Lower lobe of right lung (tissue), 2 donors: ENCODE results near the gene EDNRA. TPM values are rescaled to one million over a fixed set of nuclear protein-coding genes. Genes with fewer than 3 reads are reported as not detected.

ENCODE experiments used
- ATAC-seq, 2 donors: fragments of 200-7000 bp; cut with Tn5 transposase; one replicate each; pipeline ENCODE4 v1.9.1; 2020 to 2022; ENCODE audit warnings: mild to moderate bottlenecking in 2 of 2, moderate library complexity in 2 of 2
- DNase-seq: peaks from one replicate; pipeline ENCODE4 v3.0.0-alpha.2; 2020
- H3K27ac ChIP-seq: fragments of 200-600 bp; one replicate; pipeline ENCODE4 v1.8.0; 2022
- H3K27me3 ChIP-seq: fragments of 200-600 bp; one replicate; pipeline ENCODE4 v1.8.0; 2022; ENCODE audit warnings: low read depth
- H3K36me3 ChIP-seq: fragments of 200-600 bp; one replicate; pipeline ENCODE4 v1.8.0; 2022; ENCODE audit warnings: mild to moderate bottlenecking
- H3K4me1 ChIP-seq: fragments of 200-600 bp; one replicate; pipeline ENCODE4 v1.8.0; 2022
- H3K4me3 ChIP-seq: fragments of 200-600 bp; one replicate; pipeline ENCODE4 v1.8.0; 2022; ENCODE audit warnings: mild to moderate bottlenecking
- H3K9me3 ChIP-seq: fragments of 200-600 bp; one replicate; pipeline ENCODE4 v1.8.0; 2022
- CTCF ChIP-seq: fragments of 200-600 bp; IDR thresholded peaks from one replicate; pipeline ENCODE4 v1.8.0; 2022; ENCODE audit warnings: antibody characterized with exemption, mild to moderate bottlenecking
- intact Hi-C: fragments of 100-400 bp; cut with DNase I; formaldehyde crosslinking; loops from one replicate; pipeline ENCODE4 v1.11.0; 2022
- total RNA-seq: library from RNA; stranded (reverse); fragmentation: NEBNext Ultra II Directional; extraction: Animal tissue kit (Norgen Biotek cat#: 25700); gene quantifications from one replicate; pipeline ENCODE4 v1.2.1, GENCODE V29; 2021
- donor health status: DM: no; HTN: yes; CAD: no; lungs with severe emphysema.

EDNRA gene
- total RNA-seq, 1 donor from 2014 or later, result 25.7 TPM

- no peak for TF ChIP-seq CTCF
- intact Hi-C loops, result no loop called here
Observed at GRCh38 chr4:147539959-147540358, 59.1 kb downstream of the EDNRA start.

GRCh38 chr4:147542229-147542990, 61.5 kb downstream of the EDNRA start:
- no peak for DNase-seq
- H3K4me3 ChIP-seq, result no peak overlapping the region
- no peaks in the 10 kb centered on the region for H3K9me3 ChIP-seq
- H3K27me3 ChIP-seq, result no peaks in the 10 kb centered on the region
- no peaks in the 10 kb centered on the region for H3K36me3 ChIP-seq
- ATAC-seq, result no peak
- H3K27ac ChIP-seq, result no peak overlapping the region
- intact Hi-C loops, result no loop called here
- TF ChIP-seq CTCF, result no peak
- H3K4me1 ChIP-seq, result no peaks in the 10 kb centered on the region

More at GRCh38 chr4:147539959-147540358, 59.1 kb downstream of the EDNRA start:
- ATAC-seq (no peak), DNase-seq (no peak)
- H3K36me3 ChIP-seq, result no peaks in the 10 kb centered on the region
- H3K4me3 ChIP-seq, result no peak overlapping the region
- no peaks in the 10 kb centered on the region for H3K4me1 ChIP-seq
- H3K9me3 ChIP-seq, result no peaks in the 10 kb centered on the region
- no peak overlapping the region for H3K27ac ChIP-seq
- H3K27me3 ChIP-seq, result no peaks in the 10 kb centered on the region

DNA sequence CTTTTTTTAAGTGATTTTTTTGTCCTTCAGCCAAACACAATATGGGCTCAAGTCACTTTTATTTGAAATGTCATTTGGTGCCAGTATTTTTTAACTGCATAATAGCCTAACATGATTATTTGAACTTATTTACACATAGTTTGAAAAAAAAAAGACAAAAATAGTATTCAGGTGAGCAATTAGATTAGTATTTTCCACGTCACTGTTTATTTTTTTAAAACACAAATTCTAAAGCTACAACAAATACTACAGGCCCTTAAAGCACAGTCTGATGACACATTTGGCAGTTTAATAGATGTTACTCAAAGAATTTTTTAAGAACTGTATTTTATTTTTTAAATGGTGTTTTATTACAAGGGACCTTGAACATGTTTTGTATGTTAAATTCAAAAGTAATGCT, 62.1 kb downstream of the EDNRA start:
- Histone ChIP-seq H3K4me3 (no peak overlapping the region), H3K27me3 (no peaks in the 10 kb centered on the region), H3K36me3 (no peaks in the 10 kb centered on the region), H3K4me1 (no peaks in the 10 kb centered on the region), H3K9me3 (no peaks in the 10 kb centered on the region), H3K27ac (no peak overlapping the region)
- no peak for ATAC-seq
- intact Hi-C loops, result no loop called here
- DNase-seq, result no peak
- TF ChIP-seq CTCF, result no peak

- Histone ChIP-seq H3K4me1 (no peaks in the 10 kb centered on the region), H3K27me3 (no peaks in the 10 kb centered on the region), H3K36me3 (no peaks in the 10 kb centered on the region), H3K9me3 (no peaks in the 10 kb centered on the region), H3K27ac (no peak overlapping the region), H3K4me3 (no peak overlapping the region)
- ATAC-seq, result no peak
- no peak for DNase-seq
- no peak for TF ChIP-seq CTCF
- intact Hi-C loops, result no loop called here
Observed at GRCh38 chr4:147546349-147546748, 65.5 kb downstream of the EDNRA start.

- H3K27me3 ChIP-seq, result no peaks in the 10 kb centered on the region
- intact Hi-C loops, result no loop called here
- DNase-seq (no peak), ATAC-seq (no peak)
- no peak for TF ChIP-seq CTCF
- H3K4me1 ChIP-seq, result no peaks in the 10 kb centered on the region
- no peak overlapping the region for H3K27ac ChIP-seq
- no peaks in the 10 kb centered on the region for H3K9me3 ChIP-seq
- H3K36me3 ChIP-seq, result no peaks in the 10 kb centered on the region
- no peak overlapping the region for H3K4me3 ChIP-seq
Observed at GRCh38 chr4:147547314-147548056, 66.6 kb downstream of the EDNRA start.
